Left renal cortex interstitium (tissue), 4 donors: ENCODE measurements around the gene UGT1A9. TPM values are rescaled to one million over a fixed set of nuclear protein-coding genes. Genes with fewer than 3 reads are reported as not detected.

Experiments
- DNase-seq, 4 donors: peaks; one replicate each; pipeline ENCODE4 v3.0.0-alpha.2; 2013; ENCODE audit warnings: low read depth in 4 of 4, low spot score in 2 of 4, missing footprints in 1 of 4
- polyA plus RNA-seq, 4 donors: library from polyadenylated mRNA; unstranded; fragments of 120-200 nt; gene quantifications; one replicate each; pipeline ENCODE4 v1.2.1, GENCODE V29; 2013; ENCODE audit not compliant: insufficient read length in 4 of 4

UGT1A9 gene
- polyA plus RNA-seq, 4 donors, result 4.2 to 7.3 (median 5.5) TPM

DNA sequence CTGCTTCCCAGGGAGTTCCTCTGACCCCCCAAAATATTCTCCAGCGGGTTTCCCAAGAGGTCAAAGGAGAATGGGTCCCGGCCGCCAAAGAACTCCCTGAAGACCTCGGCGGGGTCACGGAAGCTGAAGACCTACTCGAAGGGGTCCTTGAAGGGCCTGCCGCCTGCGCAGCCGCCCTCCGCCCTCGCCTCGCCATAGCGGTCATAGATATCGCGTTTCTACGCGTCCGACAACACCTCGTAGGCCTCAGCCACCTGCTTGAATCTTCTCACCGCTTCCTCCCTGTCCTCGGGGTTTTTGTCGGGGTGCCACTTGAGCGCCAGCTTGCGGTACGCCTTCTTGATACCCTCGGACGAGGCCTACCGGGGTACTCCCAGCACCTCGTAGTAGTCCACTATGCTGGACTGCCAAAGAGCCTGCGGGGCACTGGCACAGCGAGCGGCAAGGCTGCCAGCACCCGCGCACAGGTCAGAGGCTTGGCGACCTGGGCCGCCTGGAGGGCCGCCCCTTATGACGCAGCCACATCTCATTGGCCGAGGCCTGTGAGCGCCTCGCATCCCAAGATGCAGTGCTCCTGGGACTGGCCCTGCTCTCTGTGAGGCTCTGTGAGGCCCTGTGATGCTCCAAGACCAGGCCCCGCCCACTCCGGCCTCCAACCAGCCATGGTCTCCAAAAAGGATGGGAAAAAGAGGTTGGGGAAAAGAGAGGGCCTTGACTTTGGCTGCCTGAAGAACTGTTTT is 83.3 kb downstream of the UGT1A9 start:
- no peak for DNase-seq

DNA sequence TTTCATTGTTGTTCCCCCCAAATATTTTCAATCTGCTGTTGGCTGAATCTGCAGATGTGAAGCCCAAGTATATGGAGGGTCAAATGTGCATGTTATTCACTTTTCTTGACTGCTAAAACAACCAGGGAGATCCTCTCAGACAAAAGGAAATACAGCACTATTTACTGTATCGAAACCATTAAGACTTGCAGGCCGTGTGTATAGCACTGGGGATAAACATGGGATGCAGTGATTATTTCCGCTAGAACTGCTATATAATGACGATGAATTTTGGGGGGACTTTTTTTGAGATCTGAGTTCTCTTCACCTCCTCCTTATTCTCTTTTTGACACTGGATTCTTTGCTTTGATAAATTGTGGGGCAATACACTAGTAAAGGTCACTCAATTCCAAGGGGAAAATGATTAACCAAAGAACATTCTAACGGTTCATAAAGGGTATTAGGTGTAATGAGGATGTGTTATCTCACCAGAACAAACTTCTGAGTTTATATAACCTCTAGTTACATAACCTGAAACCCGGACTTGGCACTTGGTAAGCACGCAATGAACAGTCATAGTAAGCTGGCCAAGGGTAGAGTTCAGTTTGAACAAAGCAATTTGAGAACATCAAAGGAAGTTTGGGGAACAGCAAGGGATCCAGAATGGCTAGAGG is 84.9 kb downstream of the UGT1A9 start:
- DNase-seq, result no peak

DNA sequence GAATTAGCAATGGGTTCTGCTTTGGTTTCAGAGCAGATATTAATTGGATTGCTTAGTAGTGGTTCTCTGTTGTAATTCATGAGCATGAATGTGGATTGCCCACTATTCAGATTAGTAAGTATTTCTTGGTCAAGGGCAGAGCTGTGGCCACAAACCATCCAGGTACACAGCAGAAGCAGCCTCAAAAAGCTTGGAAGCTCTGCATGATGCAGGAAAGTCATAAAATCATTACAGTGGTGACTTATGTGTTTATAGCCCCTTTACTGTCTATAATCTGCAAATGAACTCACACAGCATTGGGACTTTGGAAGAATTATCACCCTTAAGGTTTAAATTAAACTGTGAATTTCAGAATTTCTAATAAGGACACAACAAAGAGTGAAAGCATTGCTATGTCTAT is 86.4 kb downstream of the UGT1A9 start:
- DNase-seq, result no peak

DNA sequence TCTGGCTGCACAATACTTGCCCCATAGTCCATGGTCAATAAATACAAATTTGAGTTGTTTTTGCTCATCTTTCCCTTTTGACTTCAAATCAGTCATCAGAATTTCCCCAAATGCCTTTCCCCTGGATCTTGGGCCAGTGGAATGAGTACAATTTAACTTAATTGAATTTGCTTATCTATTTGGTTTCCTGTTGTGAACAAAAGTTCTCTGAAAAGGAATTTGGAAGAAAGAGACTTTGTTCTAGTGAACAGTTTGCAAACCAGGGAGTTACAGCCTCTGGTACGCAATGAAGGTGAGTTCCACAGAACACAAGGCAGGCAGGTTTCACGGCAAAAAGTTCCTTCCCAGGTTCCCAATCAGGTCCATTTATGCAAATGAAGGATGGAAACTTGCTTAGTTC is 87.2 kb downstream of the UGT1A9 start:
- DNase-seq, result no peak

DNA sequence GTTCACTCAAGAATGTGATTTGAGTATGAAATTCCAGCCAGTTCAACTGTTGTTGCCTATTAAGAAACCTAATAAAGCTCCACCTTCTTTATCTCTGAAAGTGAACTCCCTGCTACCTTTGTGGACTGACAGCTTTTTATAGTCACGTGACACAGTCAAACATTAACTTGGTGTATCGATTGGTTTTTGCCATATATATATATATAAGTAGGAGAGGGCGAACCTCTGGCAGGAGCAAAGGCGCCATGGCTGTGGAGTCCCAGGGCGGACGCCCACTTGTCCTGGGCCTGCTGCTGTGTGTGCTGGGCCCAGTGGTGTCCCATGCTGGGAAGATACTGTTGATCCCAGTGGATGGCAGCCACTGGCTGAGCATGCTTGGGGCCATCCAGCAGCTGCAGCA is 88.3 kb downstream of the UGT1A9 start, which contains the start of gene UGT1A1:
UGT1A1 (plus strand) TSS at position 228 of the 400 bp plus-strand sequence; CDS start at position 246, 18 bp downstream.
- no peak for DNase-seq

DNA sequence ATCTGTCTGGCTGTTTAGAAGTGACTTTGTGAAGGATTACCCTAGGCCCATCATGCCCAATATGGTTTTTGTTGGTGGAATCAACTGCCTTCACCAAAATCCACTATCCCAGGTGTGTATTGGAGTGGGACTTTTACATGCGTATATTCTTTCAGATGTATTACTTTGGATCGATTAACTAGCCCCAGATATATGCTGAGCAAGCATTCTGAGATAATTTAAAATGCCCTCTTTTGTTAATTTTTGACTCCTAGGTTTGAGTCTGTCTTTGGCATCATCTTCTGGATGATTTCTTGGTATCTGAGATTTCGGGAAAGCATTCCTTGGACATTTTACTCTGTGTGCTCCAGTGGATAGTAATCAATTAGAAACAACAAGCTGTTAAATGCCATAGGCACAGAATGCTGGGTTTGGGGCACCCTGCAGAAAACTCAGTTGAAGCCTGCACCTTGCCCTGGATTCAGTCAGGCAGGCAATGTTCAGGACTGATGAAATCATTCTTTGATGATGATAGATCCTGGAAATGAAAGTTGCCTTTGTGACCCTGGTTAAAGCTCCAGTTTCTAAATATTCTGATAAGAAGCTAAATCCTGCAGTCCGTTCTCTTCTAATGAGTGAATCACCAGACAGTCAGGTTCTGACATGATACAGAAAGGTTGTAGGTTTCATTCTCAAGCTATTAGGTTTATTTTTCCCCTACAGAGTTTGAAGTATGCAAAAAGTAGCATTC is 89.5 kb downstream of the UGT1A9 start:
- no peak for DNase-seq

DNA sequence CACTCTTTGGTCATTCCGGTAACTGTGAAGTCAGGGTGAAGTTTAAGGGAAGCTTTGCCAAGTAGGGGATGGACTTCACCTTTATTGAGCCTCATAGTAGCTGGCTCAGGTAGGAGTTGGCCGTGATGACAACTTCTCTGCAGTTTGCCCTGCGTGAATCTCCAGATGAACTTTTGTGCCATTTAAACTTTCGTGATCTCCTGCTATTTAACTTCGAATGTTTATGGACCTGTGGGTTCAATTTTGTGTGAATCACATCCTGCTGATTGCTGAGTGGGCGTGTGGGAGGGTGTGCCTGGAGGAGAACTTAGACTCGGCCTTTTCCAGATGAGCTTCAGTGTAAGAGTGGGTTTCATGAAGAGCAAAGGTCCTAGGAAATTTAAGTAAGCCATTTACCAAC is 92.6 kb downstream of the UGT1A9 start:
- no peak for DNase-seq

DNA sequence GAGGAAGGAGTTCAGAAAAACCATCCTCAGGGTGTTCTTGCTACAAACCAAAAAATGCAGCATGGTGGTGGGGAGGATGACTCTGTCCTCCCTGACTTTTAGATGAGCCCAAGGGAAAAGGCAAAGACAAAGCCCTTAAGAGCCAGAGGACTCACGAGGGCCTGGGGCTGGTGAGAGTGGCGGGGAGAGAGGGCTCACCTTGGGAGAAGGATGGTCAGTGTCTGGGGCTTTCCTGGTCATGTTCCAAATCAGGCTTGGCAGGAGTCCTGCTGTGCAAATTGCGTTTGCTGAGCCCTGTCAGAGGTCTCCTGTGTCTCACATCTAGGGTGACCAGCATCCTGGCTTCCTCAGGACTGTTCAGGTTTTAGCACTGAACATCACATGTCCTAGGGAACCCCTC is 93.1 kb downstream of the UGT1A9 start:
- no peak for DNase-seq

DNA sequence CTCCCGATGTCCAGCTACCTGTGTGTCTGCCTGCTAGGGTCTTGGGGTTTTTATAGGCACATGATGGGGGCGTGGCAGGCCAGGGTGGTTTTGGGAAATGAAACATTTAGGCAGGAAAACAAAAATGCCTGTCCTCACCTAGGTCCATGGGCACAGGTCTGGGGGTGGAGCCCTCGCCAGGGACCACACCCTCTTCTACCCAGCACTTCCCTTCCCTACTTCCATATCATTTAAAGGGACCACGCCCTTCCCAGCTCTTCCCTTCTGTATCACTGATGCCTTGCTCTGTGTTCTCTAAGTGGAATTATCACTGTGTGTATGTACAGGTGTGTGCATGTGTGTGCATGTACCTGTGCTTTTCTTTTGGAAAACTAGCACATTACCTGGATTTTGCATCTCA is 94.7 kb downstream of the UGT1A9 start:
- no peak for DNase-seq

DNA sequence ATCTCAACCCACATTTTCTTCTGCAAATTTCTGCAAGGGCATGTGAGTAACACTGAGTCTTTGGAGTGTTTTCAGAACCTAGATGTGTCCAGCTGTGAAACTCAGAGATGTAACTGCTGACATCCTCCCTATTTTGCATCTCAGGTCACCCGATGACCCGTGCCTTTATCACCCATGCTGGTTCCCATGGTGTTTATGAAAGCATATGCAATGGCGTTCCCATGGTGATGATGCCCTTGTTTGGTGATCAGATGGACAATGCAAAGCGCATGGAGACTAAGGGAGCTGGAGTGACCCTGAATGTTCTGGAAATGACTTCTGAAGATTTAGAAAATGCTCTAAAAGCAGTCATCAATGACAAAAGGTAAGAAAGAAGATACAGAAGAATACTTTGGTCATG is 96.4 kb downstream of the UGT1A9 start:
- DNase-seq, result no peak

DNA sequence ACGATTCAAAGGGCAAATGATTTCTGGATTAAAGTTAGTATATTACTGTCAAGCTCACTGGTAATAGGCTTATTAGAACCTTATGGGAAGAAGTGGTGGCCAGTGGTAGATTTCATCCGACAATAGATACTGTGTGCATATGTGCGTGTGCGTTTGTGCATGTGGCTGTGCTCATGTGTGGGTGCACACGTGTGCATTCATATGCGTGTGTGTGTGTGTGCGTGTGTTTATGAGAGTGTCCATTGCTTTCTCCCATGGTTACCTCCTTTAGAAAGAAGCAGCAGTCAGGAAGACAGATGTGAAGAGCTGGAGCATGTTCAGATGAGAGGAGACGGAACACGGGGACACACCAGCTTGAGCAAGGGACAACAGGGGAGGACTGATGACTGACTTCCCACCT is 97.6 kb downstream of the UGT1A9 start:
- no peak for DNase-seq

DNA sequence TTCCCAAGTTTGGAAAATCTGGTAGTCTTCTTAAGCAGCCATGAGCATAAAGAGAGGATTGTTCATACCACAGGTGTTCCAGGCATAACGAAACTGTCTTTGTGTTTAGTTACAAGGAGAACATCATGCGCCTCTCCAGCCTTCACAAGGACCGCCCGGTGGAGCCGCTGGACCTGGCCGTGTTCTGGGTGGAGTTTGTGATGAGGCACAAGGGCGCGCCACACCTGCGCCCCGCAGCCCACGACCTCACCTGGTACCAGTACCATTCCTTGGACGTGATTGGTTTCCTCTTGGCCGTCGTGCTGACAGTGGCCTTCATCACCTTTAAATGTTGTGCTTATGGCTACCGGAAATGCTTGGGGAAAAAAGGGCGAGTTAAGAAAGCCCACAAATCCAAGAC is 100.5 kb downstream of the UGT1A9 start:
- no peak for DNase-seq

DNA sequence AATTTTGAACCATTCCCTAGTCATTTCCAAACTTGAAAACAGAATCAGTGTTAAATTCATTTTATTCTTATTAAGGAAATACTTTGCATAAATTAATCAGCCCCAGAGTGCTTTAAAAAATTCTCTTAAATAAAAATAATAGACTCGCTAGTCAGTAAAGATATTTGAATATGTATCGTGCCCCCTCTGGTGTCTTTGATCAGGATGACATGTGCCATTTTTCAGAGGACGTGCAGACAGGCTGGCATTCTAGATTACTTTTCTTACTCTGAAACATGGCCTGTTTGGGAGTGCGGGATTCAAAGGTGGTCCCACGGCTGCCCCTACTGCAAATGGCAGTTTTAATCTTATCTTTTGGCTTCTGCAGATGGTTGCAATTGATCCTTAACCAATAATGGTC is 100.9 kb downstream of the UGT1A9 start:
- DNase-seq, result no peak

DNA sequence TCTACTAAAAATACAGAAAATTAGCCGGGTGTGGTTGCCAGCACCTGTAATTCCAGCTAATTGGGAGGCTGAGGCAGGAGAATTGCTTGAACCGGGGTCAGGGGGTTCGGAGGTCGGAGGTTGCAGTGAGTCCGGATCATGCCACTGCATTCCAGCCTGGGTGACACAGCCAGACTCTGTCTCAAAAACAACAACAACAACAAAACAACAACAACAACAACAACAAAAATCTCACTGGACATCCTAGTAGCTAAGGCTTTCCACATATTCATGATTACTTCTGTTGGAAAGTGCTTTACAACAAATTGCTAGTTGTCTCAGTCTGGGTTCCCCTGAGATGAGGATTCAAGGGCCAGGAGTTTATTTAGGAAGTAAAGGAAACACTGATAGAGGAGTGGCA is 102.2 kb downstream of the UGT1A9 start:
- DNase-seq, result no peak

DNA sequence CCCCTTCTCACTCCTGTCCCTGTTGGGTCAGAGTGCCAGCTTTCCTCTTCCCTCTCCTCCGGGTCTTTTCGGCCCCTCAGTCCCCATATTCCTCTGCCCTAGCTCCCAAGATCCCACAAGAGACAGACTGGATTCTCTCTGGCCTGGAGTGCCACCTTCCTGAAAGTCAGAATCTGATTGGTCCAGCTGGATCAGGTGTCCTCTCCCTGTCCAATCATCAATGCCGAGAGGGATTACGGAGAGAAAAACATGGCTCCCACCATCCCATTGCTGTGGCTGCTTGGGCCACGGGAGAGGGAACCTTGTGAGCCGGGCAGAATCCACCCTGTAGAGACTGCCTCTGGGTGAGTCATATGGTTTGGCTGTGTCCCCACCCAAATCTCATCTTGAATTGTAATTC is 103.7 kb downstream of the UGT1A9 start:
- DNase-seq, result no peak

DNA sequence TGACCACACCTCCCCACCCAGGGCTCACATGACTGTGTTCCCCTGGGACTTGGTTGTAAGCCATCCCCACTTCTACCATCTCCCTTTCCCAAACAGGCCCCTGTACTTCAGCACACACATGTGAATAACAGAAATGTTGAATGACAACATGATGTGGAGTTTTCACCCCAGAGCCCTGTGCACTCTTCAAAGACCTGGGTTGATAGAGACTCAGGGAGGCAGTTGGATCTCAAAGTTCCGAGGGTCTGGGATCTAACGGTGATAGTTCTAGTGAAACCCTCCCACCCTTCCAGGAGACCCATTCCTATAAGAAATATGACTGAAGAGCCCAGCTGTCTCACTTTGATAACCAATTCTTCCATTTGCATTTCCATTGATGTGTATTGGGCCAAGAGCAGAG is 106.3 kb downstream of the UGT1A9 start, which contains the start of gene MROH2A:
MROH2A (plus strand) TSS at position 301 of the 400 bp plus-strand sequence. CDS start 1,029 bp downstream, outside the sequence.
- no peak for DNase-seq

DNA sequence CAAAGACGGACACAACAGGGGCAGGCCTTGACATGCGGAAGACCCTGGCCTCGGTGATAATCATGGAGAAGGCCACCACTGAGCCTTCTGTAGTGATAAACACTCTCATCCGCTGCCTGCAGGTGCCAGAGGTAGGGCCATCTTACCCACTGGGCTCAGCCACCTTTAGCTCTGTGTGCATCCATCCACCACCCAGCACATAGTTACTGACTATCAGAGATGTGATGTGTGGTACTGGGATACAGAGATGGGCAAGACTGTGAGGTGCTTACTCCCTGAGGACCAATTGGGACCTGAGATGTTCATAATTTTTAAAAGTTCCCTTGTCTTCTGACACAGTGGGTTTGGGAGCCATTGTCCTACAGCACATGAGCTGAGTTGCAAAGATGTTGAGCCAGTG is 108.0 kb downstream of the UGT1A9 start:
- DNase-seq, result no peak

DNA sequence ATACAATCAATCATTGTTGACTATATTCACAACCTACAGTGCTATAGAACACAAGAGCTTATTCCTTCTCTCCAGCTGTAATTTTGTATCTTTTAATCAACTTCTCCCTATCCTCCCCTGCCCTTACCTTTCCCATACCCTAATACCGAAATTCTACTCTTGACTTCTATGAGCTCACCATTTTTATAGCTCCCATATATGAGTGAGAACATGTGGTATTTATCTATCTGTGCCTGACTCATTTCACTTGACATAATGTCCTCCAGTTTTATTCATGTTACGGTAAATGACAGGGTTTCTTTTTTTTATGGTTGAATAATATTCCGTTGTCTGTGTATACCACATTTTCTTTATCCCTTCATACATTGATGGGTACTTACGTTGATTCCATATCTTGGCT is 109.1 kb downstream of the UGT1A9 start:
- DNase-seq, result no peak

DNA sequence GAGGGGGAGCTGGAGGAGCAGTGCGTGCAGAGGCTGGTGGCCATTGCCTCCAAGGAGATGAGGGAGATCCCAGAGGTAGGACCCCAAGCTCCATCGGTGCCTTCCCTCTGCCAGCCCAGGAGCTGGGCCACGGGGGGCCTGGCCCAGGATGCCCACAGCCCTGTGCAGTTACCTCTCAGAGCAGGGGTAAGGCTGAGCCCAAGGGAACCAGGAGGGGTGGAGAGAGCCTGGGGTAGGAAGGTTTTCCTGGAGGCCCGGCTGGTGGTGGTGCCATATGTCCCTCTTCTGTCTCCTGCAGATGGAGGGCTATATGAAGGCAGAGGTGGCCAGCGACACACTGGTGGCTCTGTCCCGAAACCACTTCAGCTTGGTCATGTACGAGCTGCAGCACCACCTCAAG is 117.9 kb downstream of the UGT1A9 start:
- DNase-seq, result no peak

DNA sequence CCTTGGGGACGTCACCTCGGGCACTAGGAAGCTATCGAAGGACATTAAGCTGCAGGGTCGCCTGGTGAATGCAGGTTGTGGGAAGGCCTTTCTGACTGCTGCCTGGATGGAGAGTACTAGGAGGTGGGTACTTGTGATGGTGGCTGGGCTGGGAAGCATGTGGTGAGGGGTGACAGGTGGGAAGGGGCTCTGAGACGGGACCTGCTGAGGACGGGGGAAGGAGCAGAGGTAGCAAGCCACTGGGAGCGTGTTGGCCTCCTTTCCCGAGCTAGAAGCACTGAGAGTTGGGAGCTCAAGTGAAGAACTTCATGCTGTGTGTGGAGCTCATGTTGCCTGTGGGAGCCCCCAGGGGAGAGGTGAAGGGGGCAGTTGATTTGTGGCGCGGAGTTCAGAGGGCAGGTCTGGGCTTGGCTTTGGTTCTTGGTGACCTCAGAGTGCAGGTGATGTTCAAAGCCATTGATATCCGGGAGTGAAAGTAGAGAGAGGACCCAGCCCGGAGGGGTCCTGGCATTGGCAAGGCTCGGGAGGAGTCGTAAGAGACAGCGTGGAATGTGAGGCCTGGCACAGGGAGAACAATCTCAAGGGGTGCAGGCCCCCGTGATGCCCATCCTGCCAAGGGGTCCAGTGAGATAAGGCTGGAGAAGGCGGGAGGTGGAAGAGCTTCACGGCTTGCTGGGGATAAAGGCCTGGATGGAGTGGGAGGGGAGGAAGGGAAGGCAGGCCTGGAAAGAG is 119.6 kb downstream of the UGT1A9 start:
- DNase-seq, result no peak

DNA sequence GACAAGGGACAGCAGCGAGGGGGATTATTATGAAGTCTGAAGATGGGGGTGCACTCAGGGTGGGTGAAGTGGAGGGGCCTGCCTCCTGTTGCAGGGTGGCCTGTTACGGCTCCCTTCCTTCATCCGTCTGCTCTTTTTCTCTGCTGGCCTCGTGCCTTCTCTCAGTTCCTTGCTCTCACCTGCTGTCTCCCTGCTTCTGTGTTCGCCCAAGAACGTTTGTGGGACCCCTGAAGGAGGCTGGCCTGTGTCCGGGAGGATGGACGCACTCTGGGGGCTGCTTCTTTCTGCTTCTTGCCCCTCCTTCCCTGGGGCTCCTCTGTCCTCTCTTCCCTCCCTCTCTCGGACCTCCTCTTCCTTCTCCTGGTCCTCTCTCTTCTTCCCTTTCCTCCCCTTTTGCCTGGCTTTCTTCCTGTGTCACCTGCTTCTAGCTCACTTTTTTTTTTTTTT is 120.2 kb downstream of the UGT1A9 start:
- DNase-seq, result no peak
